ENCODE measurements around the gene PCDHB7. TPM values are rescaled to one million over a fixed set of nuclear protein-coding genes. Genes with fewer than 3 reads are reported as not detected.
"Not testable (repeated sequence)": the region's sequence is repeated elsewhere in the genome, so short reads cannot be mapped to it uniquely, and the experiment has no call there.

Gene PCDHB7
- total and polyA plus RNA-seq, 9 donors = 2.1 to 3.2 (median 2.8) TPM

- Histone ChIP-seq H3K27me3 (ENCODE audit: control insufficient read depth, insufficient read depth, low read length) (no peaks in the 10 kb centered on the region), H3K9me3 (replicated peaks; ENCODE audit: control insufficient read depth, low read depth, low read length) (peaks cover 25% of the 10 kb centered on the region), H3K4me1 (ENCODE audit: control insufficient read depth, insufficient read depth, low read length) (no peaks in the 10 kb centered on the region), H3K4me3 (ENCODE audit: low read length) (no peak within 1 kb of the TSS), H3K27ac (ENCODE audit: low read length) (no peak within 1 kb of the TSS), H3K36me3 (ENCODE audit: control insufficient read depth, insufficient read depth, low read length) (no peaks in the 10 kb centered on the region)
- DNase-seq = peak; percentile 15
- WGBS (ENCODE audit: insufficient coverage) = 32% methylated on average over 16 of the region's 21 CpGs
Measured at GRCh38 chr5:141199359-141200235, 27.2 kb downstream of the PCDHB7 start, which contains the start of gene PCDHB11. Gene PCDHB11 (plus strand): TSS chr5:141199627. CDS start chr5:141199775, 148 bp downstream.

- not testable (repeated sequence) for H3K27ac ChIP-seq (ENCODE audit: low read length); H3K4me1 ChIP-seq (ENCODE audit: control insufficient read depth, insufficient read depth, low read length); DNase-seq; H3K27me3 ChIP-seq (ENCODE audit: control insufficient read depth, insufficient read depth, low read length); H3K4me3 ChIP-seq (ENCODE audit: low read length); H3K36me3 ChIP-seq (ENCODE audit: control insufficient read depth, insufficient read depth, low read length)
- WGBS (ENCODE audit: insufficient coverage) = 26% methylated on average over 8 of the region's 38 CpGs
- peaks cover 29% of the 10 kb centered on the region for H3K9me3 ChIP-seq (replicated peaks; ENCODE audit: control insufficient read depth, low read depth, low read length)
Measured at GRCh38 chr5:141201126-141201525, 28.7 kb downstream of the PCDHB7 start.

GRCh38 chr5:141201646-141202045 is 29.2 kb downstream of the PCDHB7 start:
- H3K27me3 ChIP-seq (ENCODE audit: control insufficient read depth, insufficient read depth, low read length); H3K4me3 ChIP-seq (ENCODE audit: low read length); H3K36me3 ChIP-seq (ENCODE audit: control insufficient read depth, insufficient read depth, low read length); DNase-seq; H3K27ac ChIP-seq (ENCODE audit: low read length); H3K4me1 ChIP-seq (ENCODE audit: control insufficient read depth, insufficient read depth, low read length): not testable (repeated sequence)
- WGBS (ENCODE audit: insufficient coverage) = 26% methylated on average over 23 of the region's 35 CpGs
- H3K9me3 ChIP-seq (replicated peaks; ENCODE audit: control insufficient read depth, low read depth, low read length) = peaks cover 27% of the 10 kb centered on the region

- peak; percentile 8 for DNase-seq
- Histone ChIP-seq H3K27ac (ENCODE audit: low read length) (no peak within 1 kb of the TSS), H3K36me3 (ENCODE audit: control insufficient read depth, insufficient read depth, low read length) (no peaks in the 10 kb centered on the region), H3K4me1 (ENCODE audit: control insufficient read depth, insufficient read depth, low read length) (no peaks in the 10 kb centered on the region), H3K9me3 (replicated peaks; ENCODE audit: control insufficient read depth, low read depth, low read length) (peaks cover 35% of the 10 kb centered on the region), H3K4me3 (ENCODE audit: low read length) (peak within 1 kb of the TSS; percentile 11), H3K27me3 (ENCODE audit: control insufficient read depth, insufficient read depth, low read length) (peaks cover 7% of the 10 kb centered on the region)
- WGBS (ENCODE audit: insufficient coverage) = 17% methylated on average over 9 of the region's 11 CpGs
Measured at GRCh38 chr5:141208478-141208877, 36.0 kb downstream of the PCDHB7 start, which contains the start of gene PCDHB12. Gene PCDHB12 (plus strand): TSS chr5:141208719. CDS start chr5:141208908, 189 bp downstream.

GRCh38 chr5:141210281-141210680 is 37.8 kb downstream of the PCDHB7 start:
- peaks cover 43% of the 10 kb centered on the region for H3K9me3 ChIP-seq (replicated peaks; ENCODE audit: control insufficient read depth, low read depth, low read length)
- H3K4me1 ChIP-seq (ENCODE audit: control insufficient read depth, insufficient read depth, low read length); H3K4me3 ChIP-seq (ENCODE audit: low read length); H3K27me3 ChIP-seq (ENCODE audit: control insufficient read depth, insufficient read depth, low read length); DNase-seq; H3K27ac ChIP-seq (ENCODE audit: low read length); H3K36me3 ChIP-seq (ENCODE audit: control insufficient read depth, insufficient read depth, low read length): not testable (repeated sequence)
- 31% methylated on average over 16 of the region's 39 CpGs for WGBS (ENCODE audit: insufficient coverage)

- H3K27me3 ChIP-seq (ENCODE audit: control insufficient read depth, insufficient read depth, low read length); H3K4me1 ChIP-seq (ENCODE audit: control insufficient read depth, insufficient read depth, low read length); H3K36me3 ChIP-seq (ENCODE audit: control insufficient read depth, insufficient read depth, low read length); DNase-seq; H3K4me3 ChIP-seq (ENCODE audit: low read length); H3K27ac ChIP-seq (ENCODE audit: low read length): not testable (repeated sequence)
- WGBS (ENCODE audit: insufficient coverage) = 19% methylated on average over 8 of the region's 27 CpGs
- H3K9me3 ChIP-seq (replicated peaks; ENCODE audit: control insufficient read depth, low read depth, low read length) = peaks cover 42% of the 10 kb centered on the region
Measured at GRCh38 chr5:141210849-141211248, 38.4 kb downstream of the PCDHB7 start.

- H3K27ac ChIP-seq (ENCODE audit: low read length); H3K4me3 ChIP-seq (ENCODE audit: low read length); H3K36me3 ChIP-seq (ENCODE audit: control insufficient read depth, insufficient read depth, low read length); H3K27me3 ChIP-seq (ENCODE audit: control insufficient read depth, insufficient read depth, low read length); H3K4me1 ChIP-seq (ENCODE audit: control insufficient read depth, insufficient read depth, low read length): not testable (repeated sequence)
- DNase-seq = peak; percentile 22
- H3K9me3 ChIP-seq (replicated peaks; ENCODE audit: control insufficient read depth, low read depth, low read length) = peaks cover 45% of the 10 kb centered on the region
- WGBS (ENCODE audit: insufficient coverage) = no CpG with 5 or more reads among the region's 18 CpGs
Measured at GRCh38 chr5:141213656-141214339, 41.4 kb downstream of the PCDHB7 start, which contains the start of gene PCDHB13. Gene PCDHB13 (plus strand): TSS chr5:141213919. CDS start chr5:141214124, 205 bp downstream.

- H3K4me3 ChIP-seq (ENCODE audit: low read length); DNase-seq; H3K4me1 ChIP-seq (ENCODE audit: control insufficient read depth, insufficient read depth, low read length); H3K27me3 ChIP-seq (ENCODE audit: control insufficient read depth, insufficient read depth, low read length); H3K27ac ChIP-seq (ENCODE audit: low read length); H3K36me3 ChIP-seq (ENCODE audit: control insufficient read depth, insufficient read depth, low read length): not testable (repeated sequence)
- peaks cover 42% of the 10 kb centered on the region for H3K9me3 ChIP-seq (replicated peaks; ENCODE audit: control insufficient read depth, low read depth, low read length)
- WGBS (ENCODE audit: insufficient coverage) = 56% methylated on average over 3 of the region's 12 CpGs
Measured at GRCh38 chr5:141214583-141214982, 42.1 kb downstream of the PCDHB7 start.

GRCh38 chr5:141215504-141215903 is 43.1 kb downstream of the PCDHB7 start:
- not testable (repeated sequence) for DNase-seq; H3K27me3 ChIP-seq (ENCODE audit: control insufficient read depth, insufficient read depth, low read length); H3K36me3 ChIP-seq (ENCODE audit: control insufficient read depth, insufficient read depth, low read length); H3K4me1 ChIP-seq (ENCODE audit: control insufficient read depth, insufficient read depth, low read length); H3K27ac ChIP-seq (ENCODE audit: low read length); H3K4me3 ChIP-seq (ENCODE audit: low read length)
- peaks cover 38% of the 10 kb centered on the region for H3K9me3 ChIP-seq (replicated peaks; ENCODE audit: control insufficient read depth, low read depth, low read length)
- 29% methylated on average over 21 of the region's 40 CpGs for WGBS (ENCODE audit: insufficient coverage)

GRCh38 chr5:141216035-141216434 is 43.6 kb downstream of the PCDHB7 start:
- not testable (repeated sequence) for H3K4me1 ChIP-seq (ENCODE audit: control insufficient read depth, insufficient read depth, low read length); H3K4me3 ChIP-seq (ENCODE audit: low read length); H3K27ac ChIP-seq (ENCODE audit: low read length); H3K27me3 ChIP-seq (ENCODE audit: control insufficient read depth, insufficient read depth, low read length); DNase-seq; H3K36me3 ChIP-seq (ENCODE audit: control insufficient read depth, insufficient read depth, low read length)
- peaks cover 40% of the 10 kb centered on the region for H3K9me3 ChIP-seq (replicated peaks; ENCODE audit: control insufficient read depth, low read depth, low read length)
- WGBS (ENCODE audit: insufficient coverage) = 35% methylated on average over 10 of the region's 26 CpGs
